Measurements from ENCODE around the gene PASD1.
"Not testable (repeated sequence)": the region's sequence is repeated elsewhere in the genome, so short reads cannot be mapped to it uniquely, and the experiment has no call there.

- TF ChIP-seq EZH2 (IDR thresholded peaks at IDR 0.05; ENCODE audit: borderline replicate concordance, low read depth, low read length, severe bottlenecking), result not testable (repeated sequence)
- TF ChIP-seq, protein P1, sequence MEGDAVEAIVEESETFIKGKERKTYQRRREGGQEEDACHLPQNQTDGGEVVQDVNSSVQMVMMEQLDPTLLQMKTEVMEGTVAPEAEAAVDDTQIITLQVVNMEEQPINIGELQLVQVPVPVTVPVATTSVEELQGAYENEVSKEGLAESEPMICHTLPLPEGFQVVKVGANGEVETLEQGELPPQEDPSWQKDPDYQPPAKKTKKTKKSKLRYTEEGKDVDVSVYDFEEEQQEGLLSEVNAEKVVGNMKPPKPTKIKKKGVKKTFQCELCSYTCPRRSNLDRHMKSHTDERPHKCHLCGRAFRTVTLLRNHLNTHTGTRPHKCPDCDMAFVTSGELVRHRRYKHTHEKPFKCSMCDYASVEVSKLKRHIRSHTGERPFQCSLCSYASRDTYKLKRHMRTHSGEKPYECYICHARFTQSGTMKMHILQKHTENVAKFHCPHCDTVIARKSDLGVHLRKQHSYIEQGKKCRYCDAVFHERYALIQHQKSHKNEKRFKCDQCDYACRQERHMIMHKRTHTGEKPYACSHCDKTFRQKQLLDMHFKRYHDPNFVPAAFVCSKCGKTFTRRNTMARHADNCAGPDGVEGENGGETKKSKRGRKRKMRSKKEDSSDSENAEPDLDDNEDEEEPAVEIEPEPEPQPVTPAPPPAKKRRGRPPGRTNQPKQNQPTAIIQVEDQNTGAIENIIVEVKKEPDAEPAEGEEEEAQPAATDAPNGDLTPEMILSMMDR (IDR thresholded peaks at IDR 0.05; ENCODE audit: borderline replicate concordance, extremely low read depth, low read length, poor library complexity, severe bottlenecking), result not testable (repeated sequence)
Observed at GRCh38 chrX:151566872-151567271, 3.4 kb downstream of the PASD1 start.
